C4-2B (cell line): ENCODE data around the gene UGGT1.

ENCODE experiments used
- ZFX ChIP-seq: fragments of 450-650 bp; IDR thresholded peaks from 2 replicates; pipeline ENCODE4 v1.6.1; 2017
- TF ChIP-seq, protein P1 (sequence below): fragments of 450-650 bp; conservative IDR thresholded peaks from 2 replicates; pipeline ENCODE4 v1.5.1; 2017; ENCODE audit warnings: mild to moderate bottlenecking

DNA sequence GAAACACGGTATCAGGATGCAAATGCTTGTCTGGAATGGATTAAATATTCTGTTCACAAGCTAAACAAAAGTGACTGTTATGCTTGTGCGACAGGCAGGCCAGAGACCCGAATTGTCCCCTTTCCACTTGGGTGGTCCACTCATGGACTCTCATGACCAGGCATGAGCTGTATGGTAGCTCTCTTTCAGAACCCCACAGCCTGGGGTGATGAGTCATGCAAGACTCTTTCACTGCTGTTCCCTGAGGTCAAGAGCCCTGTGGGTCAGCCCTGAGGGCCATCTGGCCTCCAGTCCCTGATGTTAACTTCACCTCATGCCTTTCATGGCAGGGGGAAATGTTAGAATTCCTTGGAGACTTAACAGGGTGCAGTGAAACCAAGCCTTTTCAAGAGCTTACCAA is 49.4 kb upstream of the UGGT1 start:
- TF ChIP-seq, protein P1, sequence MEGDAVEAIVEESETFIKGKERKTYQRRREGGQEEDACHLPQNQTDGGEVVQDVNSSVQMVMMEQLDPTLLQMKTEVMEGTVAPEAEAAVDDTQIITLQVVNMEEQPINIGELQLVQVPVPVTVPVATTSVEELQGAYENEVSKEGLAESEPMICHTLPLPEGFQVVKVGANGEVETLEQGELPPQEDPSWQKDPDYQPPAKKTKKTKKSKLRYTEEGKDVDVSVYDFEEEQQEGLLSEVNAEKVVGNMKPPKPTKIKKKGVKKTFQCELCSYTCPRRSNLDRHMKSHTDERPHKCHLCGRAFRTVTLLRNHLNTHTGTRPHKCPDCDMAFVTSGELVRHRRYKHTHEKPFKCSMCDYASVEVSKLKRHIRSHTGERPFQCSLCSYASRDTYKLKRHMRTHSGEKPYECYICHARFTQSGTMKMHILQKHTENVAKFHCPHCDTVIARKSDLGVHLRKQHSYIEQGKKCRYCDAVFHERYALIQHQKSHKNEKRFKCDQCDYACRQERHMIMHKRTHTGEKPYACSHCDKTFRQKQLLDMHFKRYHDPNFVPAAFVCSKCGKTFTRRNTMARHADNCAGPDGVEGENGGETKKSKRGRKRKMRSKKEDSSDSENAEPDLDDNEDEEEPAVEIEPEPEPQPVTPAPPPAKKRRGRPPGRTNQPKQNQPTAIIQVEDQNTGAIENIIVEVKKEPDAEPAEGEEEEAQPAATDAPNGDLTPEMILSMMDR = no peak
- TF ChIP-seq ZFX = no peak
